Measurements from ENCODE around the gene PIAS1. TPM values are rescaled to one million over a fixed set of nuclear protein-coding genes. Genes with fewer than 3 reads are reported as not detected.

The PIAS1 gene
- total and polyA plus RNA-seq, 9 of the 15 experiments (the other 6 are each of a cell fraction or from before 2014, with no cell fraction given) = 18.0 to 59.1 (median 28.5) TPM

DNA sequence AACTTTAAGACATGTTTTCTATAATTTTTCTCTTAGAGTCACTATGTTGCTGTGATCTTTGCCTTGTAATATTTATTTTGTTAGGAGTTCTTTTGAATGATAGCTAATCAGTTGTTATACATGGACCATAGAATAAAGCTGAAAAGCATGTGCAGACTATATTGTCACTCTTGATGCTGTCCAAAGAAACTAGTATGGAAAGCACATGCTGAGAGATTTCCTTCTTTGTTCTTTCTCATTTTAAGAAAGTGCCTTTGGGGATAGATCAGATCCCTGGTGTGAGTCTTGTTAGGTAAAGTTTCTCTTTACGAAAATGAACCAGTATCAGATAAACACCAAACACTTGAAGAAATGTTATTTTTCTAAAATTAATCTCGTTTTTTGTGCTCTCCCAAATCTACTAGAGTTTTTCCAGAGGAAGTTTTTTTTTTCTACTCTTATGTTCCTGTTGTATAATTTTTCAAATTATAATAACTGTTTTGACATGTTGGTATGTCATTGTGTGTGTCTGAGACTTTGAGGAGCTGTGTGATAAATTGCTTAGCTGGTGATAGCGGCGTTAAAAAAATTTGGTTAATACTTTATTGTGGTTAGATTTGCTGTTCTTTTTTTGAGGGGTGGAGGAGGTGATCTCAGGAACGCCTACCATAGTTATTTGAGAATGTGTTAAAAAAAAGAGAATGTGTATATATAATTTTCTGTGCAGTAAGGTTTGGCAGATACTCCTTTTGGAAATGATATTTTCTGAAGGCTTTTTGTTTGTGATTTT, 2.2 kb downstream of the PIAS1 start:
- Histone ChIP-seq H4K20me1 (replicated peaks; ENCODE audit: control insufficient read depth, insufficient read depth, low read length) (peaks cover 4% of the 10 kb centered on the region; the same call in 1 of the 2 replicates), H3K9me3 (replicated peaks; ENCODE audit: control insufficient read depth, insufficient read depth, low read depth, low read length) (no peaks in the 10 kb centered on the region), H3K27me3 (ENCODE audit: control insufficient read depth in 2 of 2, insufficient read depth in 2 of 2, low read length in 2 of 2) (no peaks in the 10 kb centered on the region), H2AFZ (ENCODE audit: low read depth, low read length) (no peak overlapping the region), H3K9me1 (ENCODE audit: control insufficient read depth, insufficient read depth, low read length) (no peaks in the 10 kb centered on the region), H3K4me2 (ENCODE audit: insufficient read depth, low read length) (peak overlapping the region; percentile 43; the same call in 1 of the 2 replicates), H3K4me1 (replicated peaks in 1 of 2; ENCODE audit: control insufficient read depth in 2 of 2, insufficient read depth in 2 of 2, low read length in 2 of 2) (peaks cover 6 to 19% of the 10 kb centered on the region in 2 experiments; a peak in 3 of 5 replicates), H3K4me3 (peak overlapping the region; percentile 97; the same call in 1 of the 2 replicates), H3K36me3 (ENCODE audit: control insufficient read depth, insufficient read depth, low read length) (peaks cover 6% of the 10 kb centered on the region; the same call in 2 of the 3 replicates), H3K27ac (ENCODE audit: extremely low read depth, low read depth, low read length) (no peak overlapping the region), H3K9ac (ENCODE audit: insufficient read depth in 1 of 2, low read depth in 2 of 2, low read length in 2 of 2) (peak overlapping the region in 1 of 2 experiments; percentile 76; a peak in 2 of 4 replicates), H3K79me2 (ENCODE audit: control insufficient read depth, insufficient read depth, low read length) (peaks cover 71% of the 10 kb centered on the region)
- CTCF ChIA-PET (ENCODE audit: low intra/inter-chr PET ratio) = no interaction called here
- no peak for ATAC-seq
- no TSS peak for BruUV-seq (replicated peaks)
- no peak for FAIRE-seq
- WGBS (ENCODE audit: insufficient coverage, low coverage, missing lambda C conversion rate) = 3% methylated on average over 5 of the region's 5 CpGs
- in situ Hi-C loops (cut with MboI) = no loop called here
- POLR2A ChIA-PET = interaction anchor here (0.6 to 1.2 kb wide), 4 partner anchors 10 to 26 kb away, joined by 3 to 5 read pairs (median 4); no protein-coding TSS in a partner anchor
- DNase-seq (ENCODE audit: extremely low read depth in 1 of 4, low spot score in 3 of 4) = no peak
- intact Hi-C loops (cut with micrococcal nuclease) = loop anchor here (10.0 kb wide), 1 partner anchor 99 kb away; no protein-coding TSS in a partner anchor
- TF ChIP-seq, protein P1, sequence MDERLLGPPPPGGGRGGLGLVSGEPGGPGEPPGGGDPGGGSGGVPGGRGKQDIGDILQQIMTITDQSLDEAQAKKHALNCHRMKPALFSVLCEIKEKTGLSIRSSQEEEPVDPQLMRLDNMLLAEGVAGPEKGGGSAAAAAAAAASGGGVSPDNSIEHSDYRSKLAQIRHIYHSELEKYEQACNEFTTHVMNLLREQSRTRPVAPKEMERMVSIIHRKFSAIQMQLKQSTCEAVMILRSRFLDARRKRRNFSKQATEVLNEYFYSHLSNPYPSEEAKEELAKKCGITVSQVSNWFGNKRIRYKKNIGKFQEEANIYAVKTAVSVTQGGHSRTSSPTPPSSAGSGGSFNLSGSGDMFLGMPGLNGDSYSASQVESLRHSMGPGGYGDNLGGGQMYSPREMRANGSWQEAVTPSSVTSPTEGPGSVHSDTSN (CRISPR knock-in tag; IDR thresholded peaks at IDR 0.05; ENCODE audit: low read depth) = no peak
- TF ChIP-seq, protein P1 (tag; conservative IDR thresholded peaks at IDR 0.05; ENCODE audit: low read depth) = peak; percentile 68
- TF ChIP-seq, protein P2, sequence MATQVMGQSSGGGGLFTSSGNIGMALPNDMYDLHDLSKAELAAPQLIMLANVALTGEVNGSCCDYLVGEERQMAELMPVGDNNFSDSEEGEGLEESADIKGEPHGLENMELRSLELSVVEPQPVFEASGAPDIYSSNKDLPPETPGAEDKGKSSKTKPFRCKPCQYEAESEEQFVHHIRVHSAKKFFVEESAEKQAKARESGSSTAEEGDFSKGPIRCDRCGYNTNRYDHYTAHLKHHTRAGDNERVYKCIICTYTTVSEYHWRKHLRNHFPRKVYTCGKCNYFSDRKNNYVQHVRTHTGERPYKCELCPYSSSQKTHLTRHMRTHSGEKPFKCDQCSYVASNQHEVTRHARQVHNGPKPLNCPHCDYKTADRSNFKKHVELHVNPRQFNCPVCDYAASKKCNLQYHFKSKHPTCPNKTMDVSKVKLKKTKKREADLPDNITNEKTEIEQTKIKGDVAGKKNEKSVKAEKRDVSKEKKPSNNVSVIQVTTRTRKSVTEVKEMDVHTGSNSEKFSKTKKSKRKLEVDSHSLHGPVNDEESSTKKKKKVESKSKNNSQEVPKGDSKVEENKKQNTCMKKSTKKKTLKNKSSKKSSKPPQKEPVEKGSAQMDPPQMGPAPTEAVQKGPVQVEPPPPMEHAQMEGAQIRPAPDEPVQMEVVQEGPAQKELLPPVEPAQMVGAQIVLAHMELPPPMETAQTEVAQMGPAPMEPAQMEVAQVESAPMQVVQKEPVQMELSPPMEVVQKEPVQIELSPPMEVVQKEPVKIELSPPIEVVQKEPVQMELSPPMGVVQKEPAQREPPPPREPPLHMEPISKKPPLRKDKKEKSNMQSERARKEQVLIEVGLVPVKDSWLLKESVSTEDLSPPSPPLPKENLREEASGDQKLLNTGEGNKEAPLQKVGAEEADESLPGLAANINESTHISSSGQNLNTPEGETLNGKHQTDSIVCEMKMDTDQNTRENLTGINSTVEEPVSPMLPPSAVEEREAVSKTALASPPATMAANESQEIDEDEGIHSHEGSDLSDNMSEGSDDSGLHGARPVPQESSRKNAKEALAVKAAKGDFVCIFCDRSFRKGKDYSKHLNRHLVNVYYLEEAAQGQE (IDR thresholded peaks at IDR 0.05; ENCODE audit: borderline replicate concordance) = 0 out of 2 replicates have a peak, but pooled peaks have one; percentile 8
- TF ChIP-seq, protein P2 (CRISPR knock-in tag; IDR thresholded peaks at IDR 0.05; ENCODE audit: low read depth) = no peak
- no peak for TF ChIP-seq CBX8 (IDR thresholded peaks at IDR 0.05; ENCODE audit: borderline replicate concordance, extremely low read depth, low read depth, low read length, poor library complexity, severe bottlenecking)
- TF ChIP-seq, protein P3, sequence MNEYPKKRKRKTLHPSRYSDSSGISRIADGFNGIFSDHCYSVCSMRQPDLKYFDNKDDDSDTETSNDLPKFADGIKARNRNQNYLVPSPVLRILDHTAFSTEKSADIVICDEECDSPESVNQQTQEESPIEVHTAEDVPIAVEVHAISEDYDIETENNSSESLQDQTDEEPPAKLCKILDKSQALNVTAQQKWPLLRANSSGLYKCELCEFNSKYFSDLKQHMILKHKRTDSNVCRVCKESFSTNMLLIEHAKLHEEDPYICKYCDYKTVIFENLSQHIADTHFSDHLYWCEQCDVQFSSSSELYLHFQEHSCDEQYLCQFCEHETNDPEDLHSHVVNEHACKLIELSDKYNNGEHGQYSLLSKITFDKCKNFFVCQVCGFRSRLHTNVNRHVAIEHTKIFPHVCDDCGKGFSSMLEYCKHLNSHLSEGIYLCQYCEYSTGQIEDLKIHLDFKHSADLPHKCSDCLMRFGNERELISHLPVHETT (CRISPR knock-in tag; conservative IDR thresholded peaks at IDR 0.05 in 1 of 2, IDR thresholded peaks at IDR 0.05 in 1 of 2) = no peak

Measured in K562 (cell line).